ENCODE results near the gene HLA-DQB1.

HLA-DQB1 gene

GRCh38 chr6:32614366-32615081 is 51.9 kb downstream of the HLA-DQB1 start:
- no peak overlapping the region for H3K4me3 ChIP-seq (ENCODE audit: low read depth, low read length)
- no peak for TF ChIP-seq CTCF (IDR thresholded peaks at IDR 0.05; ENCODE audit: low read depth, low read length, missing control alignments)
- DNase-seq (ENCODE audit: low read depth): no peak

- H3K4me3 ChIP-seq (ENCODE audit: low read depth, low read length): no peak overlapping the region
- no peak for TF ChIP-seq CTCF (IDR thresholded peaks at IDR 0.05; ENCODE audit: low read depth, low read length, missing control alignments)
- no peak for DNase-seq (ENCODE audit: low read depth)
Observed at GRCh38 chr6:32613475-32613874, 53.0 kb downstream of the HLA-DQB1 start.

- no peak overlapping the region; the same call in 1 of the 2 replicates for H3K4me3 ChIP-seq (ENCODE audit: low read depth, low read length)
- no peak for DNase-seq (ENCODE audit: low read depth)
- no peak for TF ChIP-seq CTCF (IDR thresholded peaks at IDR 0.05; ENCODE audit: low read depth, low read length, missing control alignments)
Observed at GRCh38 chr6:32610682-32611296, 55.7 kb downstream of the HLA-DQB1 start.

- H3K4me3 ChIP-seq (ENCODE audit: low read depth, low read length): peak overlapping the region; percentile 33; the same call in 1 of the 2 replicates
- DNase-seq (ENCODE audit: low read depth): peak; percentile 97
- TF ChIP-seq CTCF (IDR thresholded peaks at IDR 0.05; ENCODE audit: low read depth, low read length, missing control alignments): no peak
Observed at GRCh38 chr6:32609731-32610640, 56.5 kb downstream of the HLA-DQB1 start.
